Erythroblast (primary cell): ENCODE results near the gene ATP6AP2.
"Not testable (repeated sequence)": the region's sequence is repeated elsewhere in the genome, so short reads cannot be mapped to it uniquely, and the experiment has no call there.

Experiments used
- DNase-seq, 2 experiments: peaks; one replicate each; lab custom pipeline; 2025; lab: John Stamatoyannopoulos, UW
- GATA1 ChIP-seq: IDR thresholded peaks from 2 replicates; pipeline ENCODE4 v1.6.1; 2011; ENCODE audit warnings: low read depth, mild to moderate bottlenecking, control low read depth, low read length, moderate library complexity
- POLR2A ChIP-seq: IDR thresholded peaks from 2 replicates; pipeline ENCODE4 v1.6.1; 2011; ENCODE audit warnings: mild to moderate bottlenecking, low read length

The ATP6AP2 gene

GRCh38 chrX:40563784-40564183 lies 17.0 kb upstream of the ATP6AP2 start:
- no peak for TF ChIP-seq GATA1
- no peak for TF ChIP-seq POLR2A
- no peak for DNase-seq

- DNase-seq = no peak
Measured at GRCh38 chrX:40564447-40564846, 16.3 kb upstream of the ATP6AP2 start.

GRCh38 chrX:40570346-40571093 lies 10.2 kb upstream of the ATP6AP2 start:
- DNase-seq = no peak
- TF ChIP-seq POLR2A (no peak), GATA1 (no peak)

More at GRCh38 chrX:40564447-40564846, 16.3 kb upstream of the ATP6AP2 start:
- TF ChIP-seq POLR2A (no peak), GATA1 (no peak)

- peak; percentile 47 to 60 for DNase-seq
Measured at GRCh38 chrX:40571164-40571563, 9.6 kb upstream of the ATP6AP2 start.

- DNase-seq = no peak
- no peak for TF ChIP-seq POLR2A
- TF ChIP-seq GATA1 = no peak
Measured at GRCh38 chrX:40571600-40571999, 9.2 kb upstream of the ATP6AP2 start.

- peak; percentile 42 to 50 for DNase-seq
Measured at GRCh38 chrX:40573763-40574162, 7.0 kb upstream of the ATP6AP2 start.

GRCh38 chrX:40575411-40575810 lies 5.4 kb upstream of the ATP6AP2 start:
- peak; percentile 35 to 63 for DNase-seq

More at GRCh38 chrX:40573763-40574162, 7.0 kb upstream of the ATP6AP2 start:
- TF ChIP-seq POLR2A = no peak
- TF ChIP-seq GATA1 = no peak

GRCh38 chrX:40576291-40576690 lies 4.5 kb upstream of the ATP6AP2 start:
- DNase-seq = no peak
- TF ChIP-seq POLR2A (no peak), GATA1 (no peak)

- TF ChIP-seq GATA1 = no peak
- TF ChIP-seq POLR2A = no peak
Measured at GRCh38 chrX:40578039-40578695, 2.6 kb upstream of the ATP6AP2 start.

GRCh38 chrX:40579141-40579540 lies 1.6 kb upstream of the ATP6AP2 start:
- no peak for TF ChIP-seq GATA1
- TF ChIP-seq POLR2A = no peak
- DNase-seq = no peak

More at GRCh38 chrX:40578039-40578695, 2.6 kb upstream of the ATP6AP2 start:
- DNase-seq = no peak

GRCh38 chrX:40579900-40580536 lies 752 bp upstream of the ATP6AP2 start:
- no peak for DNase-seq

GRCh38 chrX:40581336-40581920 lies 658 bp downstream of the ATP6AP2 start:
- TF ChIP-seq GATA1 (no peak), POLR2A (no peak)
- peak in 1 of 2 experiments; percentile 51 for DNase-seq

More at GRCh38 chrX:40579900-40580536, 752 bp upstream of the ATP6AP2 start:
- no peak for TF ChIP-seq GATA1
- no peak for TF ChIP-seq POLR2A

- not testable (repeated sequence) for DNase-seq
Measured at GRCh38 chrX:40582178-40582577, 1.4 kb downstream of the ATP6AP2 start.

GRCh38 chrX:40582811-40583210 lies 2.0 kb downstream of the ATP6AP2 start:
- no peak for DNase-seq
- TF ChIP-seq GATA1 (no peak), POLR2A (no peak)

GRCh38 chrX:40587623-40588022 lies 6.9 kb downstream of the ATP6AP2 start:
- DNase-seq = not testable (repeated sequence)

- DNase-seq = not testable (repeated sequence)
Measured at GRCh38 chrX:40589616-40590321, 9.0 kb downstream of the ATP6AP2 start.
